ENCODE results near the gene HES2.

DNA sequence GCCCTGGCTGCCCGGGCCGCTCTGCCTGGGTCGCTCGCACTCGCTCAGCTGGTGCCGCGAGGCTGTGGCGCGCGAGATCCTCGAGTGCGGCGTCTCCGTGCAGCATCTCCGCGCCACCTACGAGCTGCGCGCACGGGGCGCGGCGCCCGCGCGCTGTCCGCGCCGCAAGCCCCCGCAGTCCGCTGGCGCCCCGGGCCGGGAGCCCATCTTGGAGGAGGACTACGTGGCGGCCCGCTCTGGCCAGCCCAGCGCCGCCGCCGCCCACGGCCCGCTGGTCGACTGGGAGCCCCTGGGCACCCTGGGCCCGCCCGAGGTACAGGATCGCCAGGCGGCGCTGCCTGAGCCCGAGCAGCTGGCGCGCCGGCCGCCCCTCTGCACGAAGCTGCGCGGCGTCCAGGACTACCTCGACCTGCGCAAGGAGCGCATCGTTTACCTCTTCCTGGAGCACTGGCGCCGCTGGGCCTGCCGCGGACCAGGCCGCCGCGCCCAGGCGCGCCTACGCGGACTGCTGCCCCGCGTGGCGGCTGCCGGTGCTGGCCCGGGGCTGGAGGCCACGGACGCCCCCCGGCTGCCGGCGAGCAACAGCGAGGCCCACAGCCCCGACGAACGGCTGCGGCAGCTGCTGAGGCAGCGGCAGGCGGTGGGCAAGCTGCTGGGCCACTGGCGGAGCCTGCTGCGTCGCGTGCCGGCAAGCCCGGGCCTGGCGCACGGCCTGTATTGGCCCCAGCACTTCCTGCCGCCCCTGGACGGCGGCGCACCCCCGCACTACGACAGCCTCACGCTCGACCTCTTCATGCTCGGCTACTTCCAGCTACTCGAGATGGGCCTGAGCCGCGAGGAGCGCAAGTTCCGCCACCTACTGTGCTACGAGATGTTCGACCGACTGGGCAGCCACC is 35.4 kb upstream of the HES2 start:
- TF ChIP-seq, protein P1, sequence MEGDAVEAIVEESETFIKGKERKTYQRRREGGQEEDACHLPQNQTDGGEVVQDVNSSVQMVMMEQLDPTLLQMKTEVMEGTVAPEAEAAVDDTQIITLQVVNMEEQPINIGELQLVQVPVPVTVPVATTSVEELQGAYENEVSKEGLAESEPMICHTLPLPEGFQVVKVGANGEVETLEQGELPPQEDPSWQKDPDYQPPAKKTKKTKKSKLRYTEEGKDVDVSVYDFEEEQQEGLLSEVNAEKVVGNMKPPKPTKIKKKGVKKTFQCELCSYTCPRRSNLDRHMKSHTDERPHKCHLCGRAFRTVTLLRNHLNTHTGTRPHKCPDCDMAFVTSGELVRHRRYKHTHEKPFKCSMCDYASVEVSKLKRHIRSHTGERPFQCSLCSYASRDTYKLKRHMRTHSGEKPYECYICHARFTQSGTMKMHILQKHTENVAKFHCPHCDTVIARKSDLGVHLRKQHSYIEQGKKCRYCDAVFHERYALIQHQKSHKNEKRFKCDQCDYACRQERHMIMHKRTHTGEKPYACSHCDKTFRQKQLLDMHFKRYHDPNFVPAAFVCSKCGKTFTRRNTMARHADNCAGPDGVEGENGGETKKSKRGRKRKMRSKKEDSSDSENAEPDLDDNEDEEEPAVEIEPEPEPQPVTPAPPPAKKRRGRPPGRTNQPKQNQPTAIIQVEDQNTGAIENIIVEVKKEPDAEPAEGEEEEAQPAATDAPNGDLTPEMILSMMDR (IDR thresholded peaks at IDR 0.05) = no peak
- TF ChIP-seq POLR2A (IDR thresholded peaks at IDR 0.05) = no peak
- no peak for TF ChIP-seq POLR2AphosphoS5 (IDR thresholded peaks at IDR 0.05)

Measured in breast epithelium (tissue), 3 donors.